Measurements from ENCODE around the gene LTBR. TPM values are rescaled to one million over a fixed set of nuclear protein-coding genes. Genes with fewer than 3 reads are reported as not detected.

The LTBR gene
- total and polyA plus RNA-seq, 2 of the 4 experiments (the other 2 are of a cell fraction): 19.7 to 62.5 TPM

- ATAC-seq (ENCODE audit: low read depth): peak; percentile 99
- CTCF ChIA-PET: interaction anchor here (0.6 to 1.4 kb wide), 6 partner anchors 42 to 385 kb away, joined by 3 to 8 read pairs (median 3); no protein-coding TSS in a partner anchor
- WGBS, 2 experiments (ENCODE audit: extremely low coverage in 2 of 2, insufficient read length in 1 of 2): 7% methylated on average over 5 of the region's 9 CpGs; no CpG with 5 or more reads in 1 of the 2 experiments
- Histone ChIP-seq H2BK15ac (ENCODE audit: low read depth, low read length) (no peak overlapping the region), H2BK120ac (ENCODE audit: low read depth, low read length) (no peak overlapping the region), H3K14ac (replicated peaks; ENCODE audit: low read depth, low read length) (no peak overlapping the region), H3K4ac (ENCODE audit: low read depth, low read length) (no peak overlapping the region), H3K4me2 (ENCODE audit: low read depth, low read length) (no peak overlapping the region), H3K23ac (ENCODE audit: low read depth, low read length) (no peak overlapping the region), H3K4me3 (ENCODE audit: insufficient read depth, low read depth, low read length) (no peak overlapping the region), H3K36me3 (ENCODE audit: control insufficient read depth, insufficient read depth, low read length) (no peaks in the 10 kb centered on the region), H4K20me1 (ENCODE audit: insufficient read depth, low read length) (no peaks in the 10 kb centered on the region), H3K9me1 (ENCODE audit: insufficient read depth, low read length) (peaks cover 7% of the 10 kb centered on the region; the same call in 1 of the 2 replicates), H3K27me3 (ENCODE audit: control insufficient read depth, insufficient read depth, low read length) (no peaks in the 10 kb centered on the region), H2AK9ac (replicated peaks; ENCODE audit: low read depth, low read length, poor library complexity) (peak overlapping the region; percentile 1), H3K27ac (ENCODE audit: insufficient read depth, low read length) (no peak overlapping the region), H3K4me1 (ENCODE audit: control insufficient read depth, insufficient read depth, low read length) (no peaks in the 10 kb centered on the region), H2BK5ac (ENCODE audit: low read depth, low read length, poor library complexity, severe bottlenecking) (no peak overlapping the region), H2BK20ac (ENCODE audit: low read depth, low read length) (no peak overlapping the region), H3K9ac (ENCODE audit: low read depth, low read length) (no peak overlapping the region), H2AFZ (replicated peaks; ENCODE audit: low read length, poor library complexity) (peak overlapping the region; percentile 16), H4K91ac (ENCODE audit: insufficient read depth, low read depth, low read length) (no peak overlapping the region), H2AK5ac (ENCODE audit: low read depth, low read length) (no peak overlapping the region), H4K5ac (ENCODE audit: low read depth, low read length) (no peak overlapping the region), H3K18ac (ENCODE audit: low read depth, low read length) (no peak overlapping the region), H3K56ac (ENCODE audit: extremely low read depth, insufficient read depth, low read length) (no peak overlapping the region), H3K9me3 (ENCODE audit: control insufficient read depth, insufficient read depth, low read length) (no peaks in the 10 kb centered on the region), H3K79me1 (ENCODE audit: low read depth in 1 of 2, low read length in 2 of 2) (no peaks in the 10 kb centered on the region), H4K8ac (ENCODE audit: low read depth in 2 of 2, low read length in 2 of 2) (0 out of 4 replicates have a peak overlapping the region, but pooled peaks of 1 of the 2 experiments have one; percentile 3)
- in situ Hi-C loops (cut with MboI; ENCODE audit: low sequenced_read_pairs) (loop anchor here (5.0 kb wide), 2 partner anchors 39 to 119 kb away; no protein-coding TSS in a partner anchor), intact Hi-C loops (cut with micrococcal nuclease) (loop anchor here (1.0 to 2.0 kb wide), 6 partner anchors 42 to 133 kb away; partner anchors contain the start of genes GAPDH and IFFO1), dilution Hi-C loops (cut with HindIII; ENCODE audit: low sequenced_read_pairs, unreplicated experiment) (no loop called here)
- peak; percentile 90 for DNase-seq
- POLR2A ChIA-PET (ENCODE audit: unreplicated experiment): interaction anchor here (0.6 kb wide), 1 partner anchor 160 kb away, joined by 3 read pairs; no protein-coding TSS in a partner anchor
- no TSS peak for BruUV-seq (replicated peaks)
- TF ChIP-seq CEBPB (IDR thresholded peaks at IDR 0.05; ENCODE audit: low read depth, low read length) (peak; percentile 75), ELK1 (IDR thresholded peaks at IDR 0.05; ENCODE audit: borderline replicate concordance, low read depth, low read length) (no peak), NFE2L2 (IDR thresholded peaks at IDR 0.05; ENCODE audit: low read depth, low read length) (no peak), POLR2A (IDR thresholded peaks at IDR 0.05; ENCODE audit: low read depth, low read length) (peak; percentile 54; the same call in 1 of the 2 replicates), MAFK (IDR thresholded peaks at IDR 0.05; ENCODE audit: low read depth, low read length) (no peak), CHD1 (IDR thresholded peaks at IDR 0.05; ENCODE audit: low read depth, low read length) (no peak), MAZ (IDR thresholded peaks at IDR 0.05; ENCODE audit: borderline replicate concordance, low read depth, low read length) (peak; percentile 28; the same call in 1 of the 2 replicates), FOS (IDR thresholded peaks at IDR 0.05; ENCODE audit: low read depth, low read length) (no peak), SMC3 (IDR thresholded peaks at IDR 0.05; ENCODE audit: low read depth, low read length) (peak; percentile 94), RFX5 (IDR thresholded peaks at IDR 0.05; ENCODE audit: low read depth, low read length) (no peak), MXI1 (IDR thresholded peaks at IDR 0.05; ENCODE audit: borderline replicate concordance, low read depth, low read length) (peak; percentile 56; the same call in 1 of the 2 replicates), BHLHE40 (IDR thresholded peaks at IDR 0.05; ENCODE audit: low read depth, low read length) (peak; percentile 91)
- TF ChIP-seq, protein P1, sequence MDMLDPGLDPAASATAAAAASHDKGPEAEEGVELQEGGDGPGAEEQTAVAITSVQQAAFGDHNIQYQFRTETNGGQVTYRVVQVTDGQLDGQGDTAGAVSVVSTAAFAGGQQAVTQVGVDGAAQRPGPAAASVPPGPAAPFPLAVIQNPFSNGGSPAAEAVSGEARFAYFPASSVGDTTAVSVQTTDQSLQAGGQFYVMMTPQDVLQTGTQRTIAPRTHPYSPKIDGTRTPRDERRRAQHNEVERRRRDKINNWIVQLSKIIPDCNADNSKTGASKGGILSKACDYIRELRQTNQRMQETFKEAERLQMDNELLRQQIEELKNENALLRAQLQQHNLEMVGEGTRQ (IDR thresholded peaks at IDR 0.05; ENCODE audit: low read depth, low read length): peak; percentile 87
- TF ChIP-seq, protein P2, sequence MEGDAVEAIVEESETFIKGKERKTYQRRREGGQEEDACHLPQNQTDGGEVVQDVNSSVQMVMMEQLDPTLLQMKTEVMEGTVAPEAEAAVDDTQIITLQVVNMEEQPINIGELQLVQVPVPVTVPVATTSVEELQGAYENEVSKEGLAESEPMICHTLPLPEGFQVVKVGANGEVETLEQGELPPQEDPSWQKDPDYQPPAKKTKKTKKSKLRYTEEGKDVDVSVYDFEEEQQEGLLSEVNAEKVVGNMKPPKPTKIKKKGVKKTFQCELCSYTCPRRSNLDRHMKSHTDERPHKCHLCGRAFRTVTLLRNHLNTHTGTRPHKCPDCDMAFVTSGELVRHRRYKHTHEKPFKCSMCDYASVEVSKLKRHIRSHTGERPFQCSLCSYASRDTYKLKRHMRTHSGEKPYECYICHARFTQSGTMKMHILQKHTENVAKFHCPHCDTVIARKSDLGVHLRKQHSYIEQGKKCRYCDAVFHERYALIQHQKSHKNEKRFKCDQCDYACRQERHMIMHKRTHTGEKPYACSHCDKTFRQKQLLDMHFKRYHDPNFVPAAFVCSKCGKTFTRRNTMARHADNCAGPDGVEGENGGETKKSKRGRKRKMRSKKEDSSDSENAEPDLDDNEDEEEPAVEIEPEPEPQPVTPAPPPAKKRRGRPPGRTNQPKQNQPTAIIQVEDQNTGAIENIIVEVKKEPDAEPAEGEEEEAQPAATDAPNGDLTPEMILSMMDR (conservative IDR thresholded peaks at IDR 0.05; ENCODE audit: low read depth, low read length): peak; percentile 96
Measured at GRCh38 chr12:6423267-6424007, 39.5 kb downstream of the LTBR start.
